Lower lobe of right lung (tissue), 2 donors: ENCODE measurements around the gene HPSE2. TPM values are rescaled to one million over a fixed set of nuclear protein-coding genes. Genes with fewer than 3 reads are reported as not detected.
A peak's percentile ranks its signal among the peaks of the same experiment; 100 is the strongest.

Experiments used
- ATAC-seq, 2 donors: fragments of 200-7000 bp; cut with Tn5 transposase; one replicate each; pipeline ENCODE4 v1.9.1; 2020 to 2022; ENCODE audit warnings: mild to moderate bottlenecking in 2 of 2, moderate library complexity in 2 of 2
- DNase-seq: peaks from one replicate; pipeline ENCODE4 v3.0.0-alpha.2; 2020
- H3K27ac ChIP-seq: fragments of 200-600 bp; one replicate; pipeline ENCODE4 v1.8.0; 2022
- H3K27me3 ChIP-seq: fragments of 200-600 bp; one replicate; pipeline ENCODE4 v1.8.0; 2022; ENCODE audit warnings: low read depth
- H3K36me3 ChIP-seq: fragments of 200-600 bp; one replicate; pipeline ENCODE4 v1.8.0; 2022; ENCODE audit warnings: mild to moderate bottlenecking
- H3K4me1 ChIP-seq: fragments of 200-600 bp; one replicate; pipeline ENCODE4 v1.8.0; 2022
- H3K4me3 ChIP-seq: fragments of 200-600 bp; one replicate; pipeline ENCODE4 v1.8.0; 2022; ENCODE audit warnings: mild to moderate bottlenecking
- H3K9me3 ChIP-seq: fragments of 200-600 bp; one replicate; pipeline ENCODE4 v1.8.0; 2022
- CTCF ChIP-seq: fragments of 200-600 bp; IDR thresholded peaks from one replicate; pipeline ENCODE4 v1.8.0; 2022; ENCODE audit warnings: antibody characterized with exemption, mild to moderate bottlenecking
- intact Hi-C: fragments of 100-400 bp; cut with DNase I; formaldehyde crosslinking; loops from one replicate; pipeline ENCODE4 v1.11.0; 2022
- total RNA-seq: library from RNA; stranded (reverse); fragmentation: NEBNext Ultra II Directional; extraction: Animal tissue kit (Norgen Biotek cat#: 25700); gene quantifications from one replicate; pipeline ENCODE4 v1.2.1, GENCODE V29; 2021
- donor health status: DM: no; HTN: yes; CAD: no; lungs with severe emphysema.

The HPSE2 gene
- total RNA-seq, 1 donor from 2014 or later, result 0.77 TPM

GRCh38 chr10:98465866-98466265 lies 769.8 kb downstream of the HPSE2 start:
- H3K4me1 ChIP-seq, result peaks cover 5% of the 10 kb centered on the region
- DNase-seq (no peak), ATAC-seq (no peak)
- intact Hi-C loops, result loop anchor here (10.0 kb wide), 1 partner anchor 779 kb away; no protein-coding TSS in a partner anchor
- no peak overlapping the region for H3K27ac ChIP-seq
- no peaks in the 10 kb centered on the region for H3K36me3 ChIP-seq
- TF ChIP-seq CTCF, result no peak
- no peaks in the 10 kb centered on the region for H3K27me3 ChIP-seq
- no peaks in the 10 kb centered on the region for H3K9me3 ChIP-seq
- no peak overlapping the region for H3K4me3 ChIP-seq

GRCh38 chr10:98463976-98464754 lies 771.5 kb downstream of the HPSE2 start:
- Histone ChIP-seq H3K36me3 (no peaks in the 10 kb centered on the region), H3K9me3 (no peaks in the 10 kb centered on the region), H3K4me3 (no peak overlapping the region), H3K27me3 (no peaks in the 10 kb centered on the region), H3K27ac (no peak overlapping the region), H3K4me1 (peaks cover 5% of the 10 kb centered on the region)
- no peak for TF ChIP-seq CTCF
- ATAC-seq, result no peak
- intact Hi-C loops, result loop anchor here (10.0 kb wide), 1 partner anchor 781 kb away; no protein-coding TSS in a partner anchor
- DNase-seq, result no peak

GRCh38 chr10:98463016-98463415 lies 772.6 kb downstream of the HPSE2 start:
- no peaks in the 10 kb centered on the region for H3K9me3 ChIP-seq
- intact Hi-C loops, result loop anchor here (10.0 kb wide), 1 partner anchor 782 kb away; no protein-coding TSS in a partner anchor
- no peak for DNase-seq
- H3K27ac ChIP-seq, result no peak overlapping the region
- H3K4me3 ChIP-seq, result no peak overlapping the region
- no peaks in the 10 kb centered on the region for H3K36me3 ChIP-seq
- peaks cover 5% of the 10 kb centered on the region for H3K4me1 ChIP-seq
- no peak for ATAC-seq
- H3K27me3 ChIP-seq, result no peaks in the 10 kb centered on the region
- no peak for TF ChIP-seq CTCF

GRCh38 chr10:98461500-98461842 lies 774.2 kb downstream of the HPSE2 start:
- intact Hi-C loops, result loop anchor here (10.0 kb wide), 1 partner anchor 783 kb away; no protein-coding TSS in a partner anchor
- Histone ChIP-seq H3K4me1 (no peaks in the 10 kb centered on the region), H3K9me3 (no peaks in the 10 kb centered on the region), H3K4me3 (no peak overlapping the region), H3K27me3 (peaks cover 3% of the 10 kb centered on the region), H3K36me3 (no peaks in the 10 kb centered on the region), H3K27ac (no peak overlapping the region)
- ATAC-seq (no peak), DNase-seq (no peak)
- no peak for TF ChIP-seq CTCF

- DNase-seq (no peak), ATAC-seq (peak; percentile 79 to 89)
- Histone ChIP-seq H3K36me3 (no peaks in the 10 kb centered on the region), H3K27me3 (peaks cover 3% of the 10 kb centered on the region), H3K4me1 (no peaks in the 10 kb centered on the region), H3K9me3 (no peaks in the 10 kb centered on the region), H3K4me3 (no peak overlapping the region), H3K27ac (no peak overlapping the region)
- no peak for TF ChIP-seq CTCF
- intact Hi-C loops, result loop anchor here (10.0 kb wide), 1 partner anchor 784 kb away; no protein-coding TSS in a partner anchor
These were observed 774.7 kb downstream of the HPSE2 start for GRCh38 chr10:98460837-98461499.
